ENCODE data around the gene LORICRIN.

- TF ChIP-seq CTCF (IDR thresholded peaks at IDR 0.05) = no peak
- no peak for TF ChIP-seq SIN3A (IDR thresholded peaks at IDR 0.05; ENCODE audit: borderline replicate concordance, insufficient read depth, low read depth, low read length)
These were observed 7.5 kb upstream of the LORICRIN start for GRCh38 chr1:153251988-153252387.

All from Panc1 (cell line).